Measurements from ENCODE around the gene MYH9.

The MYH9 gene

GRCh38 chr22:36348760-36349159 lies 39.0 kb downstream of the MYH9 start:
- no peak for DNase-seq (ENCODE audit: low read depth)

GRCh38 chr22:36347094-36347493 lies 40.7 kb downstream of the MYH9 start:
- DNase-seq (ENCODE audit: low read depth), result no peak

- DNase-seq (ENCODE audit: low read depth), result no peak
Measured at GRCh38 chr22:36344106-36344827, 43.5 kb downstream of the MYH9 start.

- DNase-seq (ENCODE audit: low read depth), result no peak
Measured at GRCh38 chr22:36343720-36344105, 44.1 kb downstream of the MYH9 start.

GRCh38 chr22:36343070-36343719 lies 44.6 kb downstream of the MYH9 start:
- DNase-seq (ENCODE audit: low read depth), result no peak

DNA sequence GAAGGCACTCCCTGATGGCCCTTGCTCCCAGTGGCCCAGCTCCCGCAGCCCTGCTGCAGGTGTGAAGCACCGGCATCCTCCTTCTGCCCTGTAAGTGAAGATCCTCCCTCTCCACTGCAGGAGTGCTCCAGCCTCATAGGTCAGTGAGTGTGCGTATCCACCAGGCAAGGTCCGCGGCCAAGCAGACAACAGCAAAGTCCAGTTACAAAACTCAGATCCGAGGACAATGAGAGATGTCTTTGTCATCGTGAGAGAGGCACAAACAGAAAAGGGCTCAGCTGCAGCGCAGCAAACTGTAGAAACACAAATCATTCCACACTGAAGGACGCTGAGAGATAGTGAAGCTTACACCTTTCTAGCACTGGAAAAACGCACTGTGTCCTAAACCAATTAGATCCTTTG lies 46.1 kb downstream of the MYH9 start:
- DNase-seq (ENCODE audit: low read depth), result no peak

DNA sequence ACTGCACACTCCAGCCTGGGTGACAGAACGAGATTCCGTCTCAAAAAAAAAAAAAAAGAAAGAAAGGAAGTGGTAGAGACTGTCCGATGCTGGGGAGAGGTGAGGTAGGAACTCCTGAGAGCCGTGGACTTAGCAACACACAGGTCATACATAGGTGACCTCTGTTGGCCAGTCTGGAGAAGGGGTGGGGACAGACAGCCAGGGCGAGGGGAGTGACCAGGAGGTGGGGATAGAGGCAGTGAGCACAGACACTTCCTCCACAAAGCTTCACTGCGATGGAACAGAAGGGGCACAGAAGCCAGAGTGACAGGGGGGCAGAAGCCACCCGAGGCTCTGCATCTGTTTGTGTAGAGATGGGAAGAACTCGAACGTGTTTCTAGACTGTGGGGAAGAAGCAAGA lies 47.1 kb downstream of the MYH9 start:
- no peak for DNase-seq (ENCODE audit: low read depth)

- DNase-seq (ENCODE audit: low read depth), result no peak
Measured at GRCh38 chr22:36339171-36340065, 48.3 kb downstream of the MYH9 start.

DNA sequence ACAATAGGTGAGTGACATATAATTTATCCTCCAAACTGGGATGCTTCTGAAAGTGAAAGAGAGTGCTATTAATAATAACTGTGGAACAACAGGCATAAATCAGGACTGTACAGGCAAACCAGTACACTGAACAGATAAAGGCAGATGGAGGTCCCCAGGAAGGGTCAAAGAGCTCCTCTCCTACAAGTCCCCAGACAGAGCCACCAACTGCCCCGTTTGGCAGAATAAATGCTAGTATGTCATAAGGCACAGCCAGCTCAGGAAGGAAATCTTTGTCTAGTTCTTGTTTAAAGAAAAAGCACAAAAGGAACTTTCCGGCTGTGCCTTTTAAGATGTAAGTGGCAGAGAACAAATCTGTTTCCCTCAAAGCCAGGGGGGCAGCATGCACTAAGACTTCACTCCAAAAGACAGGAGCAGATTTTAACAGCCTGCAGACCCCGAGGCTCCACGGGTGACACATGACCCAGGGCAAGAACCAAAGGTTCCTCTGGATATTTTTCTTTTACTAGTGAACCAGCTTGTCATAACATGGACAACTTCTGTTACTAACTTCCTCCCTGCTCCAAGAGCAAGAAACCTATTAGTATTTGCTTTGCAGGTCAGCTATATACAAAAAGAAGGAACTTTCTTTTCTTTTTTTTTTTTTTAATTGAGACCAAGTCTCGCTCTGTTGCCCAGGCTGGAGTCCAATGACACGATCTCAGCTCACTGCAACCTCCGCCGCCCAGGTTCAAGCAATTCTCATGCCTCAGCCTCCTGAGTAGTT lies 50.2 kb downstream of the MYH9 start:
- no peak for DNase-seq (ENCODE audit: low read depth)

DNA sequence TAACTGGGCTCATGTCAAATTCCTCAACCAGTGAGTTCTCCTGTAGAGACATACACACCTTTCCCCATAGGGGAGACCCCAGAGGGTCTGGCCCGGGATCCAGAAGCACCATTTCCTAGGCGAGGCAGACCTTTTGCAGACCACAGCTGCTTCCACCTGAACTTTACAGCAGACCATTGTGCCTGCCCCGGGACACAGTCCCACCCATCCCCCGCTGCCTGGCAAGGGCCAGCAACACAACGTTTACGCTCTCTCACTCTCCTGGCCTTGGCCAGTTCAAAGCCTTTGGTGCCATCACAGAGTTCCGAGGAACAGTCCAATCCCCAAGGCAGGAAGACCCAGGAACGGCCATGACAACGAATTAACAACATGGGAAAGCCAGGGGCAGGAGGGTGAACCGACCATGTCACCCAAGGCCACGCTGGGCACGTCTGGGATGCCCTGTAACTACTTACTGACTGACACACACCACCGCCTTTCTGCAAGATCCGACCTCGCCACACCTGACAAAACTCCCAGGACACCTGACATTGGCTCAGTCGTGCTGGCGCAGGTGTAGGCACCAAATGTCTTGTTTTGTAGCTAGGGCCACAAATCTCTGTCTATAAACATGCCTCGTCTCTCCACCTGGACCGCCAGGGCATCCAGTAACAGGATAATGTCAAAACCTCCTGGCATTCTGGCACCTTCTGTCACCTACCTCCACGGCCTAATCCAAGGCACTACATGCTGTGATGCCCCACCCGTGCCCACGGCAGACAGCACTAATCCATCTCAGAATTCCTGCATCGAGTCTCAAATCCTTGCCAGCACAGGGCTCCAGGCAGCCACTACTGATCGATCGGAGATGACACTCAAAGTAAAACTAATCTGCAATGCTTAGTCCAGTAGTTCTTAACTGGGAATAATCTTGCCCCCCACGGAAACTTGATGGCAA lies 51.3 kb downstream of the MYH9 start:
- no peak for DNase-seq (ENCODE audit: low read depth)

- no peak for DNase-seq (ENCODE audit: low read depth)
Measured at GRCh38 chr22:36335621-36336020, 52.1 kb downstream of the MYH9 start.

DNA sequence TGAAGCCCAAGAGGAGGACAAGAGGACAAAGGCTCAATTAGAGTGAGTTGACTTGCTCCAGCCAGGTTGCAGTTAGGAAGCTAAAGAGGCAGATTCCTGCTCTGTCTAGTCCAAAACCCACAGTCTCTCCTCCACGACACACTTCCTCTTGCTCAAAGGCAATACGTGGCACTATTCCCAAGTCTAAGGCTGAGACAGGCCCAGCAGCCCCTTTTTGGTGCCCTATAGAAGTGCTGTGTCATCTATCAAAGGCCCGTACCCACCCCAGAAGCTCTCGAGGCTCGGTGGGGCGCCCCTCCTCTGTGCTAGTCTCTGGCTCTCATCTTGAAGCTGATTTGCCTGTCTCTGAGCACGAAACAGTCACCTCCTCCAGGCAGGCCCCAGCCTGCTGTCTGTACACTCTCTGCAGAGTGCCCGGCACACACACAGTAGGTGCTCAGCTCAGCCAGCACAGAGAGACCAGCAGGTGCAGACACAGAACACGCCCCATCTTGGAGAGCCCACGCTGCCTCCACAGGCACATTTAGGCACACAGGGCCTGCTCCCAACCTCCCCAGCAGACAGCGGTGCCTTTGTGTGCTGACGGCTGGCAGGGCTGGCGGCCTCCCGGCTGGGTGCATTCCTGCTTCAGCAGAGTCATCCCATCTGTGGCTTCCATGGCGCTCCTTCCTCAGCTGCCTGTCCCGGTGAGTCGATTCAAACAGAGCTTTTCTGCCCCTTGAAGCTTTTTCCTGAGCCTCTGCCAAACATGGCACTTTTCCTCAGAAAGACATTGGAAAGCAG lies 52.8 kb downstream of the MYH9 start:
- peak; percentile 51 for DNase-seq (ENCODE audit: low read depth)

- no peak for DNase-seq (ENCODE audit: low read depth)
Measured at GRCh38 chr22:36334081-36334820, 53.5 kb downstream of the MYH9 start.

DNA sequence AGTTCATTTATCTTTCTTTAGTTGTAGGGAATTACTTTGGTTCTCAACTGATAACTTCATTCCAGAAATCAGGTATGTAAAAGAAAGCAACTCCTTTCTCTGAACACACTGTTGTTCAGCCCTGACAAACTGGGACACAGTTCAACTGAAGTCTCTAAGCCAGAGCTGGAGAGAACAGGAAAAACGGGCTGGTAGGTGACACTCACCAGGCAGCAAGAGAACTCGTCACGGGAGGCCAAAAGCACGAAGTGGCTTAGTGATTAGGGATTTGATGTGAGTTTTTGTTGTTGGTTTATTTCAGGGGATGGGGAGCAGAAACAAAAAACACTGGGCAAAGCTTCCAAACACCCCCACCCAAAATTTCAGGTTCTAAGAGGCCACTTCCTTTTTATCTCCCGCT lies 54.1 kb downstream of the MYH9 start:
- DNase-seq (ENCODE audit: low read depth), result no peak

DNA sequence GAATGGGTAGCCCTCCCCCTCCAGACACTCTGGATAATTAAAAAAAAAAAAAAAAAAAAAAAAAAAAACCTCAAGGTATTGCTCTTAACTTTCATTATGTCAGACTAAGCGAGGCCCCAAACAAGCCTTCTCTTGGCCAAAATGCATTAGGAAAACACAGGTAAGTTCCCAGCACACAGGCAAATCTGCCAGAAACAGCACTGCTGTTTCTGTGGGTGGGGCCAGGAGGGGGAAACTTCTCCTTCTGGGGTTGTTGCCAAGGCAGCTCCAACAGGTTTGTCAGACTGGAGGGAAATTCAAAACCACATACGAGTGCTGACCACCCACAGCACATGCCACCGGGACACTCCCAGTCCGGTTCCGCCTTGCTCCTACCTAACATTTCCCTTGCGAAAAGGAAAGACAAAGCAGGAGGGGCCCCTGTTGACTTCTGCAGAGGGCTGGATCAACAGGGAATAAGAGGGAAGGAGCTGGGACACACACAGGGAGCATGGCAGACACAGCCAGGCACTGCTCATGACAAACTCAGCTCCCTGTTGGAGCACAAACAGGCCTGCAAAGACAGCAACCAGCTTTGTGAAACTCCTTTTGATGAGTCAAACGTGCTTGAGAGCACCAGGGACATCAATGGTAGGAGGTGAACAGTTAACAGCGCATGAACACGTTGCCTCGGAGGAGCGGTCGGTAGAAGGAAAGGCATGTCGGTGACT lies 55.0 kb downstream of the MYH9 start:
- peak; percentile 62 for DNase-seq (ENCODE audit: low read depth)

- peak; percentile 53 for DNase-seq (ENCODE audit: low read depth)
Measured at GRCh38 chr22:36331912-36332622, 55.7 kb downstream of the MYH9 start.

DNA sequence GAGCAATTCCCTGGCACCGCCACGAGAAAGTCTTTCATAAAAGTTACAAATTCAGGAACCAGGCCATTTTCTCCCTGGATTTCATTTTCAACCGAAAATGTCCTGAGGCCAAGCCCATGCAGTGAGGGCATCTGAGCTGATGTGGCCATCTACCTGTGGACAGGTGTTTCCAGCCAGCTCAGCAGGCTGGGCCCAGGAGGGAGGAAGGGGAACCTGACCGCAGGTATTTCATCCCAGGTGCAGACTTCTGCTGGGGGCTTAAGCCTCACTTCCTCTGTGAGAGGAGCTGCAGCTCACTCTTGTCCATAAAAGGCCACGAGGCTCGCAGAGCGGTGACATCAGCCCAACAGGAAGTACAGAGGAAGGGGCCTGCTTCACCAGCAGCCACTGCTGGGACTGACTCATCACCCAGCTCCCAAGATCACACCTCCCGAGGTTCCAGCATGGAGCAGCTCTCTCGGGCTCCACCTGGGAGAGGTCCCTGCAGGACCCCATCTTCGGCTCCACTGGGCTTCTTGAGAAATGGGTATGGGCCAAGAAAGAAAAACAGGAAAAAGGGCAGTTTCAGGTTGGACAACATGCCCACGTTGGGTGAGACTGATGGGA lies 56.4 kb downstream of the MYH9 start:
- DNase-seq (ENCODE audit: low read depth), result peak; percentile 84

Data from T-helper 22 cell (primary cell).